ENCODE data around the gene PHKG2. TPM values are rescaled to one million over a fixed set of nuclear protein-coding genes. Genes with fewer than 3 reads are reported as not detected.

The PHKG2 gene
- polyA plus RNA-seq, 1 donor from 2014 or later: 41.5 TPM

- Histone ChIP-seq H4K20me1 (ENCODE audit: insufficient read depth) (no peaks in the 10 kb centered on the region), H3K9ac (ENCODE audit: low read length) (no peak overlapping the region), H2AFZ (ENCODE audit: low read depth, low read length) (no peak overlapping the region), H3K9me2 (ENCODE audit: insufficient read depth, low read length) (no peaks in the 10 kb centered on the region), H3K9me3 (ENCODE audit: low read length) (no peaks in the 10 kb centered on the region), H3K79me2 (replicated peaks; ENCODE audit: insufficient read depth, low read length) (no peaks in the 10 kb centered on the region), H3F3A (ENCODE audit: insufficient read depth, low read length, poor library complexity, severe bottlenecking) (no peaks in the 10 kb centered on the region), H3K27me3 (ENCODE audit: insufficient read depth, low read depth, low read length) (no peaks in the 10 kb centered on the region), H3K4me3 (ENCODE audit: low read length) (no peak overlapping the region), H3K4me2 (ENCODE audit: low read length) (no peak overlapping the region), H3K36me3 (ENCODE audit: insufficient read depth, low read length) (peaks cover 5% of the 10 kb centered on the region), H3K27ac (ENCODE audit: low read length) (no peak overlapping the region)
- TF ChIP-seq EP300 (conservative IDR thresholded peaks at IDR 0.05; ENCODE audit: poor library complexity, severe bottlenecking) (no peak), TAF1 (IDR thresholded peaks at IDR 0.05; ENCODE audit: low read depth) (no peak), REST (IDR thresholded peaks at IDR 0.05; ENCODE audit: borderline replicate concordance) (no peak), MXI1 (conservative IDR thresholded peaks at IDR 0.05; ENCODE audit: poor library complexity, severe bottlenecking) (no peak), POLR2AphosphoS5 (IDR thresholded peaks at IDR 0.05) (no peak), EZH2 (IDR thresholded peaks at IDR 0.05; ENCODE audit: borderline replicate concordance, insufficient read depth, low read length, poor library complexity, severe bottlenecking) (no peak), SMC3 (conservative IDR thresholded peaks at IDR 0.05; ENCODE audit: poor library complexity) (no peak), RAD21 (conservative IDR thresholded peaks at IDR 0.05) (no peak), CTCF (IDR thresholded peaks at IDR 0.05; ENCODE audit: poor library complexity, severe bottlenecking) (no peak)
Measured at GRCh38 chr16:30720086-30720485, 28.1 kb upstream of the PHKG2 start.

GRCh38 chr16:30720694-30721093 lies 27.5 kb upstream of the PHKG2 start:
- Histone ChIP-seq H3K9me3 (ENCODE audit: low read length) (no peaks in the 10 kb centered on the region), H3K79me2 (replicated peaks; ENCODE audit: insufficient read depth, low read length) (no peaks in the 10 kb centered on the region), H3K36me3 (ENCODE audit: insufficient read depth, low read length) (peaks cover 3% of the 10 kb centered on the region), H3K4me2 (ENCODE audit: low read length) (no peak overlapping the region), H3K27ac (ENCODE audit: low read length) (no peak overlapping the region), H3F3A (ENCODE audit: insufficient read depth, low read length, poor library complexity, severe bottlenecking) (no peaks in the 10 kb centered on the region), H2AFZ (ENCODE audit: low read depth, low read length) (no peak overlapping the region), H4K20me1 (ENCODE audit: insufficient read depth) (no peaks in the 10 kb centered on the region), H3K27me3 (ENCODE audit: insufficient read depth, low read depth, low read length) (no peaks in the 10 kb centered on the region), H3K9me2 (ENCODE audit: insufficient read depth, low read length) (no peaks in the 10 kb centered on the region), H3K4me3 (ENCODE audit: low read length) (no peak overlapping the region), H3K9ac (ENCODE audit: low read length) (no peak overlapping the region)
- TF ChIP-seq EP300 (conservative IDR thresholded peaks at IDR 0.05; ENCODE audit: poor library complexity, severe bottlenecking) (no peak), POLR2AphosphoS5 (IDR thresholded peaks at IDR 0.05) (no peak), EZH2 (IDR thresholded peaks at IDR 0.05; ENCODE audit: borderline replicate concordance, insufficient read depth, low read length, poor library complexity, severe bottlenecking) (no peak), MXI1 (conservative IDR thresholded peaks at IDR 0.05; ENCODE audit: poor library complexity, severe bottlenecking) (no peak)

Data from neural cell (in vitro differentiated cells).